IMR-90 (cell line): Measurements from ENCODE around the gene LUC7L3. TPM values are rescaled to one million over a fixed set of nuclear protein-coding genes. Genes with fewer than 3 reads are reported as not detected.

ENCODE experiments used
- ATAC-seq: fragments of 200-7000 bp; cut with Tn5 transposase; 2 replicates; pipeline ENCODE4 v1.9.1; 2020; ENCODE audit warnings: low read depth, mild to moderate bottlenecking, moderate library complexity
- BruUV-seq: library from RNA; stranded (reverse); fragments of 400-500 nt; replicated peaks from 2 replicates; lab custom pipeline; 2021; lab: Mats Ljungman, UMichigan
- CTCF ChIA-PET: fragments of 300-600 bp; formaldehyde crosslinking; extraction: SDS; loops from one replicate; lab custom pipeline; 2021; ENCODE audit warnings: antibody characterized with exemption; lab: Yijun Ruan, JAX
- POLR2A ChIA-PET: fragments of 300-600 bp; sonication (Branson Sonifier 250); formaldehyde crosslinking; loops from one replicate; lab custom pipeline; 2022; ENCODE audit warnings: antibody characterized with exemption; ENCODE audit not compliant: unreplicated experiment; lab: Charles Lee
- DNase-seq: peaks from one replicate; pipeline ENCODE4 v3.0.0; 2013
- H2AFZ ChIP-seq: replicated peaks from 2 replicates; pipeline ENCODE3; 2013; ENCODE audit warnings: low read length, mild to moderate bottlenecking; ENCODE audit not compliant: poor library complexity
- H2AK5ac ChIP-seq: 2 replicates; pipeline ENCODE4 v1.6.1; 2013; ENCODE audit warnings: low read depth, low read length, inconsistent platforms
- H2AK9ac ChIP-seq: replicated peaks from 2 replicates; pipeline ENCODE3; 2013; ENCODE audit warnings: mild to moderate bottlenecking, low read depth, low read length, moderate library complexity; ENCODE audit not compliant: poor library complexity
- H2BK120ac ChIP-seq: 2 replicates; pipeline ENCODE4 v1.6.1; 2013; ENCODE audit warnings: low read depth, low read length, inconsistent platforms
- H2BK15ac ChIP-seq: 3 replicates; pipeline ENCODE4 v1.6.1; 2013; ENCODE audit warnings: low read depth, low read length, inconsistent platforms
- H2BK20ac ChIP-seq: 2 replicates; pipeline ENCODE4 v1.6.1; 2013; ENCODE audit warnings: low read depth, mild to moderate bottlenecking, inconsistent platforms, low read length, moderate library complexity
- H2BK5ac ChIP-seq: 2 replicates; pipeline ENCODE4 v1.6.1; 2013; ENCODE audit warnings: mild to moderate bottlenecking, low read depth, low read length, inconsistent platforms; ENCODE audit not compliant: poor library complexity, severe bottlenecking
- H3K14ac ChIP-seq: replicated peaks from 2 replicates; pipeline ENCODE4 v1.6.1; 2013; ENCODE audit warnings: low read depth, low read length, inconsistent platforms
- H3K18ac ChIP-seq: 2 replicates; pipeline ENCODE4 v1.6.1; 2013; ENCODE audit warnings: low read depth, low read length, control low read depth
- H3K23ac ChIP-seq: 2 replicates; pipeline ENCODE4 v1.6.1; 2013; ENCODE audit warnings: low read depth, low read length, inconsistent platforms
- H3K27ac ChIP-seq: 2 replicates; pipeline ENCODE4 v1.5.1; 2013; ENCODE audit warnings: mild to moderate bottlenecking, control low read depth, low read length; ENCODE audit not compliant: insufficient read depth
- H3K27me3 ChIP-seq: 2 replicates; pipeline ENCODE4 v1.6.1; 2013; ENCODE audit warnings: low read length; ENCODE audit not compliant: control insufficient read depth, insufficient read depth
- H3K36me3 ChIP-seq: 2 replicates; pipeline ENCODE4 v1.6.1; 2013; ENCODE audit warnings: low read length, mixed read lengths; ENCODE audit not compliant: control insufficient read depth, insufficient read depth
- H3K4ac ChIP-seq: 2 replicates; pipeline ENCODE4 v1.6.1; 2013; ENCODE audit warnings: low read depth, low read length, inconsistent platforms
- H3K4me1 ChIP-seq: 2 replicates; pipeline ENCODE4 v1.6.1; 2013; ENCODE audit warnings: low read length, mixed read lengths; ENCODE audit not compliant: control insufficient read depth, insufficient read depth
- H3K4me2 ChIP-seq: 2 replicates; pipeline ENCODE4 v1.6.1; 2013; ENCODE audit warnings: low read depth, mild to moderate bottlenecking, control low read depth, low read length, moderate library complexity
- H3K4me3 ChIP-seq: 2 replicates; pipeline ENCODE4 v1.5.1; 2013; ENCODE audit warnings: low read depth, mild to moderate bottlenecking, control low read depth, low read length, moderate library complexity; ENCODE audit not compliant: insufficient read depth
- H3K56ac ChIP-seq: 2 replicates; pipeline ENCODE4 v1.6.1; 2013; ENCODE audit warnings: low read length, inconsistent platforms; ENCODE audit not compliant: insufficient read depth; ENCODE audit errors: extremely low read depth
- H3K79me1 ChIP-seq, 2 experiments: 2 replicates each; pipeline ENCODE4 v1.6.1; 2013; ENCODE audit warnings: low read length in 2 of 2, inconsistent platforms in 1 of 2, low read depth in 1 of 2
- H3K9ac ChIP-seq: 2 replicates; pipeline ENCODE4 v1.6.1; 2013; ENCODE audit warnings: low read depth, low read length, control low read depth
- H3K9me1 ChIP-seq: 2 replicates; pipeline ENCODE4 v1.6.1; 2013; ENCODE audit warnings: low read length, inconsistent platforms; ENCODE audit not compliant: insufficient read depth
- H3K9me3 ChIP-seq: 2 replicates; pipeline ENCODE4 v1.6.1; 2013; ENCODE audit warnings: low read length; ENCODE audit not compliant: control insufficient read depth, insufficient read depth
- H4K20me1 ChIP-seq: 2 replicates; pipeline ENCODE4 v1.6.1; 2013; ENCODE audit warnings: low read length, inconsistent platforms; ENCODE audit not compliant: insufficient read depth
- H4K5ac ChIP-seq: 2 replicates; pipeline ENCODE4 v1.6.1; 2013; ENCODE audit warnings: mild to moderate bottlenecking, low read depth, low read length, control low read depth
- H4K8ac ChIP-seq, 2 experiments: 2 replicates each; pipeline ENCODE4 v1.6.1; 2013; ENCODE audit warnings: low read depth in 2 of 2, low read length in 2 of 2, control low read depth in 1 of 2, inconsistent platforms in 1 of 2
- H4K91ac ChIP-seq: 2 replicates; pipeline ENCODE4 v1.6.1; 2013; ENCODE audit warnings: low read depth, low read length, inconsistent platforms; ENCODE audit not compliant: insufficient read depth
- CEBPB ChIP-seq: IDR thresholded peaks from 2 replicates; pipeline ENCODE4 v1.6.1; 2012; ENCODE audit warnings: low read depth, low read length, improper control_type of control experiment
- FOS ChIP-seq: fragments of 150-350 bp; IDR thresholded peaks from 2 replicates; pipeline ENCODE4 v1.6.1; 2016; ENCODE audit warnings: low read depth, low read length
- MAFK ChIP-seq: IDR thresholded peaks from 2 replicates; pipeline ENCODE4 v1.6.1; 2012; ENCODE audit warnings: low read depth, low read length, improper control_type of control experiment
- MAZ ChIP-seq: IDR thresholded peaks from 2 replicates; pipeline ENCODE4 v1.6.1; 2012; ENCODE audit warnings: low read depth, mild to moderate bottlenecking, low read length, improper control_type of control experiment, moderate library complexity, borderline replicate concordance
- MXI1 ChIP-seq: IDR thresholded peaks from 2 replicates; pipeline ENCODE4 v1.6.1; 2012; ENCODE audit warnings: low read depth, mild to moderate bottlenecking, low read length, moderate library complexity, borderline replicate concordance
- POLR2A ChIP-seq: IDR thresholded peaks from 2 replicates; pipeline ENCODE4 v1.6.1; 2012; ENCODE audit warnings: mild to moderate bottlenecking, low read depth, low read length
- RCOR1 ChIP-seq: IDR thresholded peaks from 2 replicates; pipeline ENCODE4 v1.6.1; 2012; ENCODE audit warnings: mild to moderate bottlenecking, low read length, improper control_type of control experiment; ENCODE audit not compliant: insufficient replicate concordance
- RFX5 ChIP-seq: IDR thresholded peaks from 2 replicates; pipeline ENCODE4 v1.8.0; 2012; ENCODE audit warnings: low read depth, mild to moderate bottlenecking, low read length, moderate library complexity
- SMC3 ChIP-seq: fragments of 150-350 bp; IDR thresholded peaks from 2 replicates; pipeline ENCODE4 v1.6.1; 2016; ENCODE audit warnings: low read depth, mild to moderate bottlenecking, antibody characterized with exemption, low read length, moderate library complexity
- WGBS, 2 experiments: methylation state at CpG; one replicate each; pipeline versions ENCODE4 v1.1.5 to v1.1.7; 2013; ENCODE audit warnings: missing lambda C conversion rate in 2 of 2; ENCODE audit not compliant: insufficient read length in 1 of 2; ENCODE audit errors: extremely low coverage in 2 of 2; 5-methylcytosine and 5-hydroxymethylcytosine counted together
- dilution Hi-C: fragments of 300-500 bp; cut with HindIII; formaldehyde crosslinking; loops from one replicate; pipeline ENCODE4 v1.14.3; 2018; ENCODE audit warnings: low sequenced_read_pairs; ENCODE audit not compliant: unreplicated experiment
- in situ Hi-C: fragments of 300-500 bp; cut with MboI; formaldehyde crosslinking; loops from 3 replicates; pipeline ENCODE4 v1.14.3; 2019; ENCODE audit warnings: low sequenced_read_pairs, inconsistent platforms, mixed read lengths
- intact Hi-C: fragments of 100-400 bp; cut with micrococcal nuclease; formaldehyde crosslinking; loops from 2 replicates; pipeline ENCODE4 v1.10.0; 2022
- polyA plus RNA-seq, 3 experiments: library from polyadenylated mRNA; depleted of rRNA; stranded (reverse); fragments of >200 nt; gene quantifications; 2 replicates each; pipeline ENCODE4 v1.2.3, GENCODE V29; 2012; ENCODE audit warnings: low replicate concordance in 1 of 3
- total RNA-seq: library from RNA; depleted of rRNA; stranded (reverse); fragments of >200 nt; gene quantifications from 2 replicates; pipeline ENCODE4 v1.2.3, GENCODE V29; 2012
- TF ChIP-seq, protein P1 (sequence below): fragments of 150-350 bp; IDR thresholded peaks from 2 replicates; pipeline ENCODE4 v1.6.1; 2017; ENCODE audit warnings: mild to moderate bottlenecking, antibody characterized with exemption, low read length, low read depth

The LUC7L3 gene
- total and polyA plus RNA-seq, 2 of the 4 experiments (the other 2 are of a cell fraction), result 17.7 to 44.7 TPM

DNA sequence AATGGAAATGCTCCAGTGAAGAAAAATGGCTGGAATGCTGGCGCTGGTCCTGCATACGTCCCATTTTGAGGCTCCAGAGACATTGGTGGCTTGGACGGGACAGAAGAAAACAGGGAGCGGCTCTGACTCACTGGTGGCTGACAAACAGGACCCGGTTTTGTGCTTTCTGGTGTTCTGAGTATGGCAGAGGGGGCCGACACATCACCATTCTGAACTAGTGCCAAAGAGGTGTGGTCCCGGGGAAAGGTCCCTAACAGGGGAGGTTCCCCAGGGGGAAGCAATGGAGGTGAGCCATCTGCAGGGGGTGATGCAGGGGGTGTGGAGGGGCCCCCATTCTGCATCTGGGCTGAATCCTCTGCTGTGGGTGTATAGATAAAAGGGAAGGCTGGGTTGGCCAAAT, 20.0 kb upstream of the LUC7L3 start:
- H3K9ac ChIP-seq, result no peak overlapping the region

More for the DNA sequence above, 20.0 kb upstream of the LUC7L3 start:
- H3K14ac ChIP-seq, result no peak overlapping the region
- H3K36me3 ChIP-seq, result peaks cover 29% of the 10 kb centered on the region
- no peak overlapping the region for H2AK9ac ChIP-seq
- H3K4me1 ChIP-seq, result peaks cover 7% of the 10 kb centered on the region
- H3K18ac ChIP-seq, result no peak overlapping the region
- TF ChIP-seq SMC3 (no peak), FOS (no peak), MAFK (no peak), CEBPB (no peak), RCOR1 (no peak), RFX5 (no peak), MXI1 (no peak), POLR2A (no peak), MAZ (no peak)
- TF ChIP-seq, protein P1, sequence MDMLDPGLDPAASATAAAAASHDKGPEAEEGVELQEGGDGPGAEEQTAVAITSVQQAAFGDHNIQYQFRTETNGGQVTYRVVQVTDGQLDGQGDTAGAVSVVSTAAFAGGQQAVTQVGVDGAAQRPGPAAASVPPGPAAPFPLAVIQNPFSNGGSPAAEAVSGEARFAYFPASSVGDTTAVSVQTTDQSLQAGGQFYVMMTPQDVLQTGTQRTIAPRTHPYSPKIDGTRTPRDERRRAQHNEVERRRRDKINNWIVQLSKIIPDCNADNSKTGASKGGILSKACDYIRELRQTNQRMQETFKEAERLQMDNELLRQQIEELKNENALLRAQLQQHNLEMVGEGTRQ, result no peak
- no peak overlapping the region for H2BK120ac ChIP-seq
- dilution Hi-C loops (no loop called here), intact Hi-C loops (no loop called here), in situ Hi-C loops (loop anchor here (10.0 kb wide), 1 partner anchor 215 kb away; no protein-coding TSS in a partner anchor)
- no peak for ATAC-seq
- H3K56ac ChIP-seq, result no peak overlapping the region
- H3K27me3 ChIP-seq, result no peaks in the 10 kb centered on the region
- no peak overlapping the region for H4K8ac ChIP-seq
- H4K5ac ChIP-seq, result no peak overlapping the region
- H3K4me3 ChIP-seq, result no peak overlapping the region
- H3K27ac ChIP-seq, result no peak overlapping the region
- no TSS peak for BruUV-seq
- ChIA-PET CTCF (interaction anchor here (0.6 kb wide), 1 partner anchor 153 kb away, joined by 3 read pairs; no protein-coding TSS in a partner anchor), POLR2A (no interaction called here)
- H2AK5ac ChIP-seq, result no peak overlapping the region
- H2BK5ac ChIP-seq, result no peak overlapping the region
- H3K4ac ChIP-seq, result no peak overlapping the region
- 69% methylated on average over 4 of the region's 7 CpGs; no CpG with 5 or more reads in 1 of the 2 experiments for WGBS, 2 experiments
- H3K4me2 ChIP-seq, result no peak overlapping the region
- peaks cover 3% of the 10 kb centered on the region; the same call in 1 of the 2 replicates for H3K9me1 ChIP-seq
- no peaks in the 10 kb centered on the region for H3K9me3 ChIP-seq
- H4K91ac ChIP-seq, result no peak overlapping the region
- H3K79me1 ChIP-seq, result peaks cover 23 to 46% of the 10 kb centered on the region in 2 experiments
- H2BK20ac ChIP-seq, result no peak overlapping the region
- H2BK15ac ChIP-seq, result no peak overlapping the region
- peaks cover 13% of the 10 kb centered on the region; the same call in 1 of the 2 replicates for H4K20me1 ChIP-seq
- no peak overlapping the region for H2AFZ ChIP-seq
- DNase-seq, result no peak
- H3K23ac ChIP-seq, result no peak overlapping the region
